ENCODE data around the gene MRPL24.
A peak's percentile ranks its signal among the peaks of the same experiment; 100 is the strongest.

The MRPL24 gene

DNA sequence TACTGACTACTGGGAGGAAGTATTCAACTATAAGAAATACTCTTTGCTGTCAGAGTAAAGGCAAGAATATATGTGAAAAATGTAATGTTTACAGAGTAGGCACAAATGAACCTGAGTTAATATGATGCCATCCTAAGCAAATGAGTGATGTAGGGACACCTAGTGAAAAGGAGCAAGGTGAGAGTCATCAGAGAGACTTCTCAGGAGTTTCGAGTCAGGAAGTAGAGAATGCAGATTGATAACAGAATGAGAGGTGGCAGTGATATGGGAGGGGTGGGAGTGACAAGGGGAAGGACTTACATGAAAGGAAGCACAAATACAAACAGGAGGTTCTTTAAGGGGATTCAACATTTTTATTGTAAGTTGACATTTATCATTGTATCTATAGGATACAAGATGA lies 36.7 kb upstream of the MRPL24 start:
- no peak for TF ChIP-seq CTCF (IDR thresholded peaks at IDR 0.05; ENCODE audit: low read depth, low read length, missing control alignments)
- no peak overlapping the region for H3K4me3 ChIP-seq (ENCODE audit: low read depth, low read length)
- no peak for DNase-seq (ENCODE audit: low read depth)

DNA sequence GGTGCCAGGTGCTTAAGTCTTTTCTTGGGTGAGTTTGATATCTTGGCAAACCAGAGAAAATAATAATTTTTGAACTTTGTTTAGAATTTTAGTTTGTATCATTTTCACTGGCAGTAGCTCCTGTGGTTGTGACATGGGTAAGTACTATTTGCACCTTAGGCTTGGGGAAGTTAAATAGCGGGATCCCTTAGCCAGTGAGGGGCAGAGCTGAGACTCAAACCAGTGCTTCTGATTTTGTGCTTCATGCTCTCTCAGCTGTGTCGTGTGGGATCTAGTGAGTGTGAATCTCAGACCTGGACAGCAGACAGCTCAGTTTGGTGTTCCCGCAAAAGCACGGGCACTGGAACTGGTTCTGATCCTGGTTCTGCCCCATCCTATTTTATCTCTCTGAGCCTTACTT lies 36.1 kb upstream of the MRPL24 start:
- no peak for TF ChIP-seq CTCF (IDR thresholded peaks at IDR 0.05; ENCODE audit: low read depth, low read length, missing control alignments)
- H3K4me3 ChIP-seq (ENCODE audit: low read depth, low read length): no peak overlapping the region
- no peak for DNase-seq (ENCODE audit: low read depth)

- no peak for TF ChIP-seq CTCF (IDR thresholded peaks at IDR 0.05; ENCODE audit: low read depth, low read length, missing control alignments)
- no peak overlapping the region for H3K4me3 ChIP-seq (ENCODE audit: low read depth, low read length)
- DNase-seq (ENCODE audit: low read depth): no peak
Measured at GRCh38 chr1:156775799-156776198, 34.9 kb upstream of the MRPL24 start.

- DNase-seq (ENCODE audit: low read depth): no peak
- TF ChIP-seq CTCF (IDR thresholded peaks at IDR 0.05; ENCODE audit: low read depth, low read length, missing control alignments): peak; percentile 14
- no peak overlapping the region for H3K4me3 ChIP-seq (ENCODE audit: low read depth, low read length)
Measured at GRCh38 chr1:156773607-156774006, 32.7 kb upstream of the MRPL24 start.

DNA sequence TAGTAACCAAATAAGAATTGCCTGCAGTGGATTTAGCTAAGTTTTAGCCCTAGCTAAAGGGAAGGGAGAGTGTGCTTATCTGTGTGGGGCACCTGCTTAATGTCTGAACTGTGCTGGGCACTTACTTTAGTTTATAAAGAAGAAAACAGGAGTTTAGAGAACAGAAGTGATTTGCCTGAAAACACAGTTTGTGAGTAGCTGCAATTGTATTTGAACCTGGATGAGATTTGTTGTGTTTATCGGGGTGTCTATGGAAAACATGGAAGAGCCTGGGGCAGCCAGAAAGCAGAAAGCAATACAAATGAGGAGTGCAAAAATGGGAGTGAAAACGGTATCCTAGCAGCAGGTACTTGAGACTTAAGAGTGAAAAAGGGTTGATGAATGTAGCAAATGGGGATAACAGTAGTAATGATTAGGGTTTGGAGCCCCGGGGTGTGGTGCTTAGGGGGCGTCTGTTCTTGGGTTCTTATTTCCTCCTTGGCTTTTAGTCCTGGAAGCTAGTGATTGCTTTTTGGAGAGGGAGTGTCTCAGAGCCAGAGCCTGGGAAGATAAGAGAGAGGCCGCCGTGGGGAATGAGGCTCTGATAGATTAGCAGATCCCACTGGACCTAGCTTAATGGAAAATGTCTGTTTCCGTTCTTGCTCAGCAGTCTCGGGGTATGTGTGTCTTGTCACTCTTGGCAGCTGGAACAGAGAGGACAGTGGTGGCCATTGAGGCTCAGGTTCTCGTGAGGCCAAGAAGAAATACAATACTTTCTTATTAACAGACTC lies 32.0 kb upstream of the MRPL24 start:
- no peak for DNase-seq (ENCODE audit: low read depth)
- no peak overlapping the region for H3K4me3 ChIP-seq (ENCODE audit: low read depth, low read length)

GRCh38 chr1:156772222-156772621 lies 31.3 kb upstream of the MRPL24 start:
- no peak overlapping the region for H3K4me3 ChIP-seq (ENCODE audit: low read depth, low read length)
- TF ChIP-seq CTCF (IDR thresholded peaks at IDR 0.05; ENCODE audit: low read depth, low read length, missing control alignments): no peak
- DNase-seq (ENCODE audit: low read depth): no peak

More for the DNA sequence above, 32.0 kb upstream of the MRPL24 start:
- TF ChIP-seq CTCF (IDR thresholded peaks at IDR 0.05; ENCODE audit: low read depth, low read length, missing control alignments): no peak

Data from GM12864 (cell line).